Type B pancreatic cell (in vitro differentiated cells): ENCODE data around the gene APLN. TPM values are rescaled to one million over a fixed set of nuclear protein-coding genes. Genes with fewer than 3 reads are reported as not detected.

Experiments
- DNase-seq: peaks from one replicate; pipeline ENCODE4 v3.0.0; 2021; ENCODE audit warnings: mixed read lengths; ENCODE audit not compliant: unreplicated experiment; ENCODE audit errors: extremely low spot score
- H3K27ac Mint-ChIP-seq: 2 replicates; pipeline ENCODE4 v1.8.0; 2021; ENCODE audit warnings: mild to moderate bottlenecking, mixed read lengths
- H3K27me3 Mint-ChIP-seq: 2 replicates; pipeline ENCODE4 v1.8.0; 2021; ENCODE audit warnings: mixed read lengths
- H3K36me3 Mint-ChIP-seq: 2 replicates; pipeline ENCODE4 v1.8.0; 2021; ENCODE audit warnings: mixed read lengths
- H3K4me1 Mint-ChIP-seq: one replicate; pipeline ENCODE4 v1.8.0; 2021; ENCODE audit warnings: mixed read lengths; ENCODE audit not compliant: unreplicated experiment
- H3K4me3 Mint-ChIP-seq: 2 replicates; pipeline ENCODE4 v1.8.0; 2021; ENCODE audit warnings: mild to moderate bottlenecking, mixed read lengths
- H3K9me3 Mint-ChIP-seq: 2 replicates; pipeline ENCODE4 v1.8.0; 2021; ENCODE audit warnings: mixed read lengths
- total RNA-seq: library from RNA; stranded (reverse); gene quantifications from 2 replicates; pipeline ENCODE4 v1.2.1, GENCODE V29; 2021; ENCODE audit warnings: low replicate concordance
- TF ChIP-seq, protein P1 (sequence below): fragments of 200-600 bp; sonication (generic); conservative IDR thresholded peaks from 2 replicates; pipeline ENCODE4 v1.5.0; 2021; ENCODE audit warnings: antibody characterized with exemption, mild to moderate bottlenecking

The APLN gene
- total RNA-seq, 1 donor from 2014 or later: 1.2 TPM

DNA sequence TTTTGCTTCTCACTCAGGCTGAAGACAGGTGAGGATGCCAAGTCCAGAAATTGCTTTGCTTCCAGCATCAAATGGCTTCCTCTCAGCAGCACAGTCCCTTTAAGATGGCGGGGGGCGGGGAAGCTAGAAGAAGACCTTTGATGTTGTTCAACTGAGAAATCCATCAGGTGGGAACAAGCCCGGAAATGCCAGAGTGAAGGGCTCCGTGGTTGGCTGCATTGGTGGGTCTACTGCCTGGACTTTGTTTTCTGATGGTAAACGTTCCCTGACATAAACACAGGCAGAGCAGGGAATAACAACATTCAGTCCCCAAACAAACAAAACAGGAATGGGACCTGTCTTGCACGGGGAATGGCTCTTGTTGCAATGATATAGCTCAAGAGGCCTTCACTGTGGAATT is 37.3 kb downstream of the APLN start:
- no peaks in the 10 kb centered on the region for H3K9me3 Mint-ChIP-seq
- no peak overlapping the region for H3K27ac Mint-ChIP-seq
- no peaks in the 10 kb centered on the region for H3K4me1 Mint-ChIP-seq
- TF ChIP-seq, protein P1, sequence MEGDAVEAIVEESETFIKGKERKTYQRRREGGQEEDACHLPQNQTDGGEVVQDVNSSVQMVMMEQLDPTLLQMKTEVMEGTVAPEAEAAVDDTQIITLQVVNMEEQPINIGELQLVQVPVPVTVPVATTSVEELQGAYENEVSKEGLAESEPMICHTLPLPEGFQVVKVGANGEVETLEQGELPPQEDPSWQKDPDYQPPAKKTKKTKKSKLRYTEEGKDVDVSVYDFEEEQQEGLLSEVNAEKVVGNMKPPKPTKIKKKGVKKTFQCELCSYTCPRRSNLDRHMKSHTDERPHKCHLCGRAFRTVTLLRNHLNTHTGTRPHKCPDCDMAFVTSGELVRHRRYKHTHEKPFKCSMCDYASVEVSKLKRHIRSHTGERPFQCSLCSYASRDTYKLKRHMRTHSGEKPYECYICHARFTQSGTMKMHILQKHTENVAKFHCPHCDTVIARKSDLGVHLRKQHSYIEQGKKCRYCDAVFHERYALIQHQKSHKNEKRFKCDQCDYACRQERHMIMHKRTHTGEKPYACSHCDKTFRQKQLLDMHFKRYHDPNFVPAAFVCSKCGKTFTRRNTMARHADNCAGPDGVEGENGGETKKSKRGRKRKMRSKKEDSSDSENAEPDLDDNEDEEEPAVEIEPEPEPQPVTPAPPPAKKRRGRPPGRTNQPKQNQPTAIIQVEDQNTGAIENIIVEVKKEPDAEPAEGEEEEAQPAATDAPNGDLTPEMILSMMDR: no peak
- DNase-seq: no peak
- H3K4me3 Mint-ChIP-seq: no peak overlapping the region
- no peaks in the 10 kb centered on the region for H3K36me3 Mint-ChIP-seq
- H3K27me3 Mint-ChIP-seq: no peaks in the 10 kb centered on the region

DNA sequence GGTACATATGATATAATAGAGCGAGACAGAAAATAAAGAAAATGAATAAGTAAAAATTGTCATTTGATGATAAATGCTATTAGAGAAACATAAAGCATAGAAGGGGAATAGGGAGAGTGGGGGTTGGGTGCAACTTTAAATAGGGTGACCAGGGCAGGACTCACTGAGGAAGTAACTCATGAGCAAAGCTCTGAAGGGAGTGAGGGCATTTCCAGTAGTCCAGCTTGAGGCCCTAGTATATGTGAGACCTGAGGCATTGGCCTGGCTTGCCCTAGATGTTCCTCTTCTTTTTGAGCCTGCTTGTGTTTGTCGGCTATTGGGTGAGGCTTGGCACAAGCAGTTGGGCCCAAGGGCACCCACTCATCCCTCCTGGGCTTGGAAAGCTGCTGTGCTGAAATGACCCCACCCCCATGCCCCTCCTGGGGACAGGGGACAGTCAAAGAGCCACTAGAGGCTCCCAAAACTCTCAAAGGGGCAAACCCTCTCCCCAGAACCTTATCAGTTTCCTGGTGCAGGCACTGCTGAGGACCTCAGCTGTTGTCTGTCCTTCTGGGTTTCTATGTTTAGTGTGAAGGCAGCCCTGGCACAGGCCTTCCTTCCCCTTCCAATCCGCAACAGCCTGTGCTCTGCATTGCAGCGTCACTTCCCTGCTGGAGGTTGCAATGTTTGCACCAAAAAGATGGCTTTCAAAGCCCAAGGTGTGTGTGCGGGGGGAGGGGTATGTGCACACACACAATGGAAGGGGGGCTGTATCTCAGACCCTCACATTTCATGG is 40.1 kb downstream of the APLN start:
- H3K36me3 Mint-ChIP-seq: no peaks in the 10 kb centered on the region
- no peak for DNase-seq
- H3K9me3 Mint-ChIP-seq: no peaks in the 10 kb centered on the region
- H3K27me3 Mint-ChIP-seq: no peaks in the 10 kb centered on the region
- H3K4me3 Mint-ChIP-seq: no peak overlapping the region
- H3K27ac Mint-ChIP-seq: no peak overlapping the region
- TF ChIP-seq, protein P1: no peak
- no peaks in the 10 kb centered on the region for H3K4me1 Mint-ChIP-seq

DNA sequence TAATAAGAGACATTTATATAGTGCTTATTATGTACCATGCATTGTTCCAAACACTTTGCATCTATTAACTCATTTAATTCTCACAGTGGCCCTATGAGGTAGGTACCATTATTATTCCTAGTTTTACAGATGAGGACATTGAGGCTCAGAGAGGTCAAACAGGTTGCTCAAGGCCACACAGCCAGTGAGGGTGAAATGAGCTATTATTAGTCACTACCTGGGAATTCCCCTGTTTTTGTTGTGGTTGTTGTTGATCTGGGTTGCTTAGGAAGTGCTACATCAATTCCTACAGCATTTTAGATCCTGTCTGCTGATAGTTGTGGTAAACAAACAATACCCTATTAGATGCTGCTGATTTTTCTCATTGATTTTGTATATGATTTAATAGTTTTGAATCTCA is 41.2 kb downstream of the APLN start:
- Mint-ChIP-seq H3K4me1 (no peaks in the 10 kb centered on the region), H3K27me3 (peaks cover 5% of the 10 kb centered on the region), H3K9me3 (no peaks in the 10 kb centered on the region), H3K27ac (no peak overlapping the region), H3K36me3 (no peaks in the 10 kb centered on the region), H3K4me3 (no peak overlapping the region)
- TF ChIP-seq, protein P1: no peak
- DNase-seq: no peak

DNA sequence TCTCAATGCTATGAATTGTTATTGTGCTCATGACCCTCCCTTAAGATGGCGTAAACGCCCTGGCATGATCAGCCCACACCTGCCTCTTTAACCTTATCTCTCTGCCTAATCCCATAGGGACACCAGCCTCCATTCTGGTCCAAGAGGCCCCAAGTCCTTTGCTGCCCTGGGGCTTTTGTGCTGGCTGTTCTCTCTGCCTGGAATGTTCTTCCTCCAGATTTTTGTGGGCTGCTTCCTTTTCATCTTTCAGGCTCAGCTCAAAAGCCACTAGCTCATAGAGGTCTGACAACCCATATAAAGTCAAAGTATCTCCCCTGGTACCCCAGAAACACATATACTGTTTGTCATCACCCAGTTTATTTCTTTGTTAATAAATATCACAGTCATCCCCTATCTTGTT is 42.4 kb downstream of the APLN start:
- Mint-ChIP-seq H3K27ac (no peak overlapping the region), H3K4me3 (no peak overlapping the region), H3K4me1 (no peaks in the 10 kb centered on the region), H3K27me3 (peaks cover 6% of the 10 kb centered on the region), H3K36me3 (no peaks in the 10 kb centered on the region), H3K9me3 (no peaks in the 10 kb centered on the region)
- TF ChIP-seq, protein P1: no peak
- no peak for DNase-seq

DNA sequence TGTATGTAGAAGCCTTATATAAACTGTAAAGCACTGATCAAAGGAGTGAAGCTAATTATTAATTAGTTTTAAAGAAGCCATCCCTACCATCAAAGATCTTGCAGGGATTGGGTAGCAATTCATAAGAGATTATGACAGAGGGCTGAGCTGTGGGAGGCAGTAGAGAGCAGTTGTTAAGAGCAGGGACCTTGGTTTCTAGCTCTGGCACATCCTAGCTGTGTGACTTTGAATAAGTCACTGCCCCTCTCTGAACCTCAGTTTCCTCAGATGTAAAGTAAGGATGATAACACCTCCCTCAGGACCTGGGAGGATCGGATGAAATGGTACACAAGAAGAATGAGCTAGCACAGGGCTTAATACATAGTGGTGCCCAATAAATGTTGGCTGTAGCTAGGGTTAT is 45.4 kb downstream of the APLN start:
- TF ChIP-seq, protein P1: no peak
- Mint-ChIP-seq H3K4me1 (peaks cover 5% of the 10 kb centered on the region), H3K36me3 (no peaks in the 10 kb centered on the region), H3K9me3 (no peaks in the 10 kb centered on the region), H3K4me3 (no peak overlapping the region), H3K27me3 (peaks cover 12% of the 10 kb centered on the region), H3K27ac (no peak overlapping the region)
- no peak for DNase-seq
